Kasumi-1 (cell line): Measurements from ENCODE around the gene PLEKHG5.

ENCODE experiments used
- DNase-seq, 2 experiments: peaks; one replicate each; lab custom pipeline; 2025; lab: John Stamatoyannopoulos, UW

The PLEKHG5 gene

DNA sequence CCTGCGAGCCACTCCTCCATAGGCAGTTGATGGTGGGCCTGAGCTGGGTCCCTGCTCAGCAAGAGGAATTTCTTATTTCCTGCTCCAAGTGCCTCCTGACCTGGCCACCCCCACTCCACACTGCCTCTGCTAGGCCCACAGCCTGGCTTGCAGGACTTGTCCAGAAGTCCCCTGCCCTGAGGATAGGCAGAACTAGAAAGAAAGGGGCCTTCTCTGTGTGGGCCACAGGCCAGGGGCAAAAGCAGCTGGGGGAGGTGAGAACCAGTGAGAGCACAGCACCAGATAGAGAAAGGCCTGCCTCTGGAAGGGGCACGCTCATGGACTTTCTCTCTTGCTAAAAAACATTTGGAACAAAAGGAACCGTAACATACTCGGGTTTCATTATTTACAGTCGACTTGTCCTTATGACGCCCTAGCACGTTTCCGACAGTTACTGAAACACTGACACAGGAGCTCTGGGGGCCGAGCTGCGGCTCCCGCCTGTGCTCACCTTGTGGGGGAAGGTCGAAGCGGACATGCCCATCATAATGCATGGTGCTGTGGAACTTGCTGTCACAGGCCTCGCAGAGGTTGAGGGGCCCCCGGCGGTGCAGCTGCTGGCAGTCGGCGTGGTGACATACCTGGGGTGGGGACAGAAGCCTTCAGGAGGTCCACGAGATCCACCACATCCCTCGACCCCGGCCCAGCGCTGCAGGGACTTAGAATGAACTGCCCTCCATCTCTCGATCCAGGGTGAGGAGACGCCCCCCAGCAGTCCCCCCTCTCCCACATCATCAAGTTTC is 14.2 kb downstream of the PLEKHG5 start:
- DNase-seq = no peak

DNA sequence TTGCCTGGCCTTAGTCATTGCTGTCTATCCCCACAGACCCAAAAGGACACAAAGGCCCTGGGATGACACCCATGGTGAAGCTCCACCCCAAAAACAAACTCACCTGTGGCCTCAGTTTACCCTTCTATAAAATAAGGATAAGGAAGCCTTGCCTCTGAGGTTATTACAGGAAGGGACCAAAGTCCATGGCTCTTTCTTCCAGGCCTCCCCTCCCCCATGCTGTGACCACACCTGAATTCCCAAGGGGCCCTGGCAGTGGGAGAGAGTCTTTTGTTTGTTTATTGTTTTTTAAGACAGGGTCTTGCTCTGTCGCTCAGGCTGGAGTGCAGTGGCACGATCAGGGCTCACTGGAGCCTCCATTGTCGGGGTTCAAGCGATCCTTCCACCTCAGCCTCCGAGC is 15.0 kb downstream of the PLEKHG5 start:
- DNase-seq = no peak

DNA sequence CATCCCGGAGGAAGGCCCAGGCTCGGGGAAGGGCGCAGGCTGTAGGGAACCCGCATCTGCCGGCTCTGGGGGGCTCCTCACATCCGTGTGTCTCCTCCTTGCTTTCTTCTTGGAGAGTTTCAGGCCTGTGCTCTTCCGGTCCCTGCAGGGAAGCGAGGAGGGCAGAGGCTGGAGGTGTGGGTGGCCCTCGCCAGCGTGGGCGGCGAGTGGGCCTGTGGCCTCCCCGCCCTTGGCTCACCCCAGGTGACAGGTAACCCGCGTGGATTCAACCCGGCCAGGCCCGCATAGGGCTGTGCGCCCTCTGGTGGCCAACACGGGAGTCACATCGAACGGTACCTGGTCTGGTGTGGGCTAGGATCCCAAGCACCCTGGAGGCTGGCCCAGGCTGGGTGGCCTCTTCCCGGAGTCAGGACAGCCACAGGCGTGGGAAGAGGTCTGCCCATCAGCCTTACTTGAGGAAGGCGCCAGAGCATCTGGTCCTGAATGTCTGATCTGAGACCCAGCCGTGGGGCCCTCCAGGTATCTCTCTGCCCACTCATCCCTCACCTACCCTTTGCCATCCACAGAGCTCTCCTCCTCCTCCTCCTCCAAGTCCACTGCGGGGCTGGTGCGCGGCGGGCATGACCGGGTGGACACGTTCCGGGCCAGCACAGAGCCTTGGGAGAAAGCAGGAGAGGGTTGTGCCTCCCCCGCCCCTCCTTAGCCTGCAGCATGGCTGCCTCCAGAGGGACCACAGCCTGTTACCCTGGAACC is 15.9 kb downstream of the PLEKHG5 start:
- DNase-seq = peak; percentile 29 to 37

DNA sequence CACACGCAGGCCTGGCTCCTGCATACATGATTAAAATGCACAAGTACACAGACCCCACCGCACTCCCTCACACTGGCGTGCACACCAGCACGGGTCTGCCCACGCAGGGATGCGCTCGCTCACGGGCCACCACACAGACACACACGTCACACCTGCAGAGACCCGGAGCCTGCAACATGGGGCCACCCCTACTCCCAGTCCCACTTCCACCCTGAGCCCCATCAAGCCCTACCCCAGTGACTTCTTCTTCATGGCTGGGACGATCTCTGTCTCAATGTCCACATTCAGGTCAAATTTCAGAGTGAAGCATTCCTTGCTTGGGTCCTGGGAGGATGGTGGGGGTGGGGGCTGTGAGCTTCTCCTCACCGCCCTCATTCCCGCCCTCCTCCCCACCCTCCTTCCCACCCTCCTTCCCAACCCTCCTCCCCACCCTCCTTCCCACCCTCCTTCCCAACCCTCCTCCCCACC is 16.6 kb downstream of the PLEKHG5 start:
- no peak for DNase-seq

DNA sequence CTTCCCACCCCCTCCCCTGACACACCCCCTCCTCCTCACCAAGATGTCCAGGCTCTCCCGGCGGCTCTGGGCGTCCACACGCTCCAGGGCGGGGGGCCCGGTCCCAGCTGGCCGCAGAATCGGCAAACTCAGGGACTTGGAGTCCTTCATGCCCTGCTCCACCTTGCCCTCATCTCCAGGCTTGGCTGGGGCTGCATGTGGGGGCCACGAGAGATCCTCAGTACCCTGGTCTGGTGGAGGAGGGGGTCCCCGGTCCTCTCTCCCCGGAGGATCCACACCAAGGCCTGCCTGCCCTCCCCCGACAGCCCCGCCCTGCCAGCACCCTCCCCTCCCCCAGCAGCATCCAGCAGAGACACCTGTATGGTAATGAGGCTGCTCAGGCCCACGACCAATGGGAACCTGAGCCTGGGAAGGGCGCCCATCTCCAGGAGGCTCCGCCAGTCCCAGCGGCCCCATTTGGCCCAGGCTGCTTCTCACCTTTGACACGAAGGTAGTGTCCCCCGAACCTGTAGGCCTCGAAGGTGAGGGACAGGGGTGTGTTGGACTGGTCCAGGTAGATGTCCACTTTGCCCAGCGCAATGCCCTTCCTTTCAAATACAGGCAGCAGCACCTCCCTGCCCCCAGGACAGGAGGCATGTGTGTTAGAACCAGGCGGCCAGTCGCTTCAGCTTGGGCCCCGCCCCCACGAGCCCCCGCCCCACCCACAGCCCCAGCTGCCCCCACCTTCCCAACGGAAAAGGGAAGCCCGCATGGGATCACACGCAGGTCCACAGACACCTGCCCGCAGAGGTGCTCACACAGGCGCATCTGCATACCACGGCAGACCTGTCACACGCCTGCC is 17.3 kb downstream of the PLEKHG5 start:
- DNase-seq = no peak

DNA sequence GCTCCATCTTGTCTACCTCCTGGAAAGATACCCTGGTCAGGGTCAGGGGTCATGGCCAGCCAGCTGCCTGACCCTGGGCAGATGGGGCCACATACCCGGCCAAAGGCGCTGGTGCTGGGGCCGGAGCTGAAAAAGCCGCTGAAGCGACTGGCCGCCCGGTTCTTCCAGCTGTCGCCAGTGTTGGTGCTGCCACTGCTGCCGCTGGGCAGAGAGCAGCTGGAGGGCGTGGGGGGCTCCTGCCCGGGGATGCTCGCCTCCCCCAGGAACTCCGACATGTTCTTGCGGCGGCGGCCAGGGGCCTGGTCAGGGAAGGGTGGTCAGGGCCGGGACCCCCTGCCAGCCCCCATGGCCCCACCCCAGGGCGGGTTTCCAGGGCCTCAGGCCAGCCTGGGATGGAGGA is 18.3 kb downstream of the PLEKHG5 start:
- no peak for DNase-seq

DNA sequence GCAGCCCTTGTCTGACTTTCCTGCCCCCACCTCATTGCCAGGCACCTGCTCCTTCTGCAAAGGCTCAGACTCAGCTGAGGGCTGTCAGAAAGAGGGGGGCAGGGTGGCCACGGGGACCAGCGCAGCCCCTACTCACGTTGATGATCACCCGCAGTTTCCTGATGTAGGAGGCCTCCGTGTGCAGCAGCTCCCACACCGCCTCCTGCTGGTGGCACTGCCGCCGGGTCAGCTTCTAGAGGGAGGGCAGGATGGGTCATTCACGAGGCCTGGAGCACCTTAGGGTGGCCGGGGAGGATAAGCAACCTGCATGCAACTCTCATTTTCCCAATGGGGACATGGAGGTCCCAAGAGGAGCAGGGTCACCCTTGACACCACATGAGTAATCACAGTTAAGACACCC is 19.1 kb downstream of the PLEKHG5 start:
- DNase-seq = no peak

DNA sequence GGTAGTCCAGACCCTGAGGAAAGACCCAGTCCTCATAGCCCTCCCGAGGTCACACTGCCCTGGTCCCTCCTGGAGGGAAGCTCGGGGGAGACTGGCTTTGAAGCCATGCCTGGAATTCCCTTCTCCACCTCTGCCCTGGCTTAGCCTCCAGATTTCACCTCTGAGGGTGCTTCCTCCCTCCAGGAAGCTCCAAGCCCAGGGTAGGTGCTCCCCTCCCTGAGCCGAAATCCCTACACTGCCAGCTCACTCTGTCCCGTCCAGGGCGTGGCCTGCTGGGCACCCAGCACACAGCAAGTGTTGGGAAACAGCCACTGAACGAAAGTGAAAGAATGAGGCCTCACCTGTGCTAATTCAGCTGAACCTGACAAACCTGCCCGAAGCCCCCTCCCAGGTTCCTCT is 19.5 kb downstream of the PLEKHG5 start:
- no peak for DNase-seq

DNA sequence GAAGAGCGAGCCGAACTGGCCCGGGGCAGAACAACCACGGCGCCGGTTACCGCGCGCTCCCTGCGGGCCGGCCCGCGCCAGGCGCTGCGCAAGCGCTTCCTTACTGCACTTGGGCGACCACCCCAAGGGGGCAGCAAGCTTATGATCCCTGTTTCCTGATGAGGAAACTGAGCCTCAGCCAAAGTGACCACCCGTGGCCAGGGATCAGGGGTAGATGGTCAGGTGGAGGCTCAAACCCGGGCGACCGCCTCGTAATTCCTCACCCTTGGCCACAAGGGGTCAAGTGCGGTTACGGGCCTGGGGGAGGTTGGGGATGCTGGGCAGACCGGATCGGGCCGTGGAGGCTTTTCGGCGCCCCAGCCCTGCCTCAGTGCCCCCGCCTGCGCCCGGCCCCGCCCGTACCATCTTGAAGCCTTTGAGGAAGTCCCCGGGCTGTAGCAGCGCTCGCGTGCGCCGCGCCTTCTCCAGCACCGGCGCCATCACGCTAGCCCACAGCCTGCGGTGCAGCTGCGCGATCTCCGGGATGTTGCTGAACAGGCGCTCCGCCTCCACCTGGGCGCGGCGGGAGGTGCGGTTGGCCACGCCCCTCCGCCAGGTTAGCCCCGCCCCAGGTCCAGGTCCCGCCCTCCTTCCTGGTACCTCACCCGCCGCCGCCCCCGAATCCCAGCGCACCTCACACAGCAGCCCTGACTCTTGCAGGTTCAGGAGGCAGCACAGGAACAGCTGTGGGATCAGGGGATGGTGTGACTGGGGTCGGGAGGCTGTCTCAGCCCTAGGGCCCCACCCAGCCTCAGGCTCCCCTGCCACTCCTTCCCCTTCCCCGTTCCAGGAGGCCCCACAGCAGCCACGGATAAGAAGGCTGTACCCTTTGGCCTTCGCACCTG is 20.1 kb downstream of the PLEKHG5 start:
- DNase-seq = no peak

DNA sequence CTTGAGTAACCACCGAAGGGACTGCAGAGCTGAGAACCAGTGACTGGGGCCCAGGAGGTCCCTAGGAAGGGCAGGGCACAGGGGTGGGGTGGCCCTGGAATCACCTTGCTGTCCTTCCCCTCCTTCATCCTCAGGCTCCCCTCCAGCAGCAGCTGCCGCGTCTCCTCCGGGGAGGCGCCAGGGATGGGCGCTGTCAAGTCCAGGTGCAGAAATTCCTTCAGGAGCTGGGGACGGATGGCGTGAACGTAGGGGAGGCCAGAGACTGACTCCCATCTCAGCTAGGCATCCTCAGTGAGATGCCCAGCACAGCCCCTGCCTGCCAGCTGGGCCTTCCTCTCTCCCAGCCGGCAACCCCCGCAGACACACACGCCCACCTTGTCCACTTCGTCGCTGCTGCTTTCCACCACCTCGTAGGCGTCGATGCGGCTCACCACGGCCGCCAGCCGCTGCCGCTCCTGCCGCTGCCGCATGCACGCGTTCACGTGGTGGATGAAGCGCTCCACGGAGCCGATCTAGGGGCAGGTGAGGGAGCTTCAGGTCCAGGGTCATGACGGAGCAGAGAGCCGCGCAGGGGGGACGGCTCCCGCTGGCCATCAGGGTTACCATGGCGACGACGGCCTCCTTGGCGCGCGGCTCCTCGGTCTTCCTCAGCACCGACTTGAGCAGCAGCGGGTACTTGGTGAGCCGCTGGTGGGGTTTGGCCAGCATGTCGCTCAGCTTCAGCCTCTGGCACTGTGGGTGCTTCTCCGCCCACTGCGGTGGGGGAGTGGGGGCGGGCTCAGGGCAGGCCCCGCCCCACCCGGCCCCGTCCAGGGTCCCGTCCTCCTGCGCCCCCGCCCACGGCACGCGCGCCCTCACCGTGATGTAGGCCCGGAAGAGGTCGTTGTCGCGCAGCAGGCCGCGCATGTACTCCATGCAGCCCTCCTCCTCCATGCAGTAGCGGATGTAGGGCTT is 21.1 kb downstream of the PLEKHG5 start:
- no peak for DNase-seq

DNA sequence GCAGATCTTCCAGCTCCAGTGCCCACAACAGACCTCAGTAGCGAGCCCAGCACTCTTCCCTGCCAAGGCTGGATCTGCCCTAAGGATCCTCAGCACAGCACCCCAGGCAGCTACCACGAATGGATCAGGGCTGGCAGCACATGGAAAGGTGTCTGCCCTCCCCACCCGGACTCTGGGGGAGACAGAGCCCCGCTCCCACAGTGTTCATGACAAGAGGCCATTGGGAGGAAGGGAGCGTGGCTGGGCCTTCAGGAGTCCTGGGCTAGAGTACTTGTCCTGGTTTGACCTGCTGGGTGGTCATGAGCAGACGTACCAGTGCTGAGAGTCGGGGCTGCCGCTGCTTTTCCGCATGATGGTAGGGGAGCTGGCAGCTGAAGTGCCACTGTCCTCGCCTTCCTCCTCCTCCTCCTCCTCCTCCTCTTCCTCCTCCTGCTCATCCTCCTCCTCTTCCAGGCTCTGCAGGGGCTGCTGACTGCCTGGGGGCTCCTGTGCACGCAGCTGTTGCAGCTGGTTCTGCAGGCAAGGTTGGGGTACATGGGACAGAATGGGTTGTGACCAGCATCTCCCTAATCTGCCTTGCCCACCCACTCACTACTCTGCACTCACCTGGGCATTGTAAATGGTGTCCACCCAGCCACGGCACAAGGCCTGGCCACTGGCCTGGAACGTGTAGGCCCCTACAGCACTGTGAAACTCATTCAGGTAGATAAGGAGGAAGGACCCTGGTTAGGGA is 22.6 kb downstream of the PLEKHG5 start:
- no peak for DNase-seq

DNA sequence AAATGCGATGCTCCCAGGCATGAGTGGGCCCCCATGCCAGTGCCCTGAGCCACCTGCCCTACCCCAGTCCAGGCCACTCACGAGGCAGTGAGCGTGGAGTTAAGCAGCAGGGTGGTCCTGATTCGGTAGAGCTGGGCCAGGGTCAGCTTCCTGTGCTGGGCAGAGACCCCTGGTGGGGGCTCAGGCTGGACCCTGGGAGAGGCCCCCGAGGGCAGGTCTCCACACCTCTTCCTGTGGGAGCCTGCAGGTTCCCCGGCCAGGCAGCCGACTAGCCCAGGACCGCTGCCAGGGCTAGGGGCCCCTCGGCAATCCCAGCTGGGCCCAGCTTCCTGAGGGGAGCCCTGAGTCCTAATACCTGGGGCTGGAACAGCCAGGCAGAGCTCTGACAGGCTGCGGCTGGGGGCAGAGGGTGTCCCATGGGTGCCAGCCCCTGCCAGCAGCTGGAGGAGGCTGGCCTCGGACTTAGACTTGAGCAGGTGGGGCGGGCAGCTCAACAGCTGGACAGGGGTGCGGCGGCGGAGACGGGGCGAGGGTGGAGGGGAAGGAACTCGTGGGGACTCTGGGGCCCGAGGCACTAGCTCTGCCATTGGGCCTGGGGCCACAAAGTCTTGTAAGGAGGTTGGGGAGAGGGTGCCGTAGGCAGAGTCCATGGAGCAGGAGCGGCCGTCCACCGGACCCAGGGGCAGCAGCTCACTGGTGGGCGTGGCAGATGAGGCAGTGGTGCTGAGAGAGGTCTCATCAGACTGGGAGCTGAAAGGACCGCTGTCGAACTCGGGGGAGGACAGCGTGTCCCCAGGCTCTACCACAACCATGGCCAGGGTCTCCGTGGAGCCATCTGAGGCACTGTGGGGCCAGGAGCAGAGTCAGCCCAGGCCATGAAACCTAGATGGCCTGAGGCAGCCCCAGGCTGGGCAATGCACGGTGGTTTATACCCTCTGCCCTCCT is 23.5 kb downstream of the PLEKHG5 start:
- no peak for DNase-seq

DNA sequence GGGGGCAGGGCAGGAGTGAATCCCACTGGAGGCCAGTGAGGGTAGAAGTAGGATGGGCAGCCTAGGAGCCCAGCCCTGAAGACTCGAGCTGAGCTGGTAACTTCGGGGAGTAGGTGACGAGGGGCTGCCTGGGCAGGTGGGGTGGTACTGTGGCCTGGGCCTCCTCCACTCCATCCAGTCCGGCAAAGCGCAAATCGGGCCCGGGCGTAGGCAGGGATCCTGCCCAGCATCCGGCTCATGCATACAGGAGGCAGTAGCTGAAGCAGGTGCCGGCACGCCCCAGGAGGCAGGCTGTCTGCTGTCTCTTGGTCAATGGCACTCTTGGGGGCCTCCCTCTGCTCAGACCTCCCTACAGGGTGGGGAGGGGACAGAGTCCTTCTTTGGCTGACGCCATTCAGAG is 24.2 kb downstream of the PLEKHG5 start:
- DNase-seq = no peak

DNA sequence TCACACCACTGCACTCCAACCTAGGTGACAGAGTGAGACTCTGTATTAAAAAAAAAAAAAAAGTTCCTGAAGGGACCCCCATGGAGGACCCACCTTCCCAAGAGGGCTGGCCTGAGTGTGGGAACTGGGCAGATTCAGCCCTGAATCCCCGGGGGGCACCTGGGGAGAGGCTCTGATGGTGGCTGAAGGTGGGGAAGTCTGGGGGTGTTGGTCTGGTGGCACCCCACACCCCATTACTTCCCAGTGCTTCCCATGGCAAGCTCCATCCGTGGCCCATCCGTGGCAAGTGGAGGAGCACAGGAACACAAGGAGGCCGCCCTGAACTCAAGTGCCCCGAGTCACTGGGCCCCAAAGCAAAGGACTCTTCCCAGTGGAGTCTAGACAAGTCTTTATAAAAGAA is 24.7 kb downstream of the PLEKHG5 start:
- no peak for DNase-seq

DNA sequence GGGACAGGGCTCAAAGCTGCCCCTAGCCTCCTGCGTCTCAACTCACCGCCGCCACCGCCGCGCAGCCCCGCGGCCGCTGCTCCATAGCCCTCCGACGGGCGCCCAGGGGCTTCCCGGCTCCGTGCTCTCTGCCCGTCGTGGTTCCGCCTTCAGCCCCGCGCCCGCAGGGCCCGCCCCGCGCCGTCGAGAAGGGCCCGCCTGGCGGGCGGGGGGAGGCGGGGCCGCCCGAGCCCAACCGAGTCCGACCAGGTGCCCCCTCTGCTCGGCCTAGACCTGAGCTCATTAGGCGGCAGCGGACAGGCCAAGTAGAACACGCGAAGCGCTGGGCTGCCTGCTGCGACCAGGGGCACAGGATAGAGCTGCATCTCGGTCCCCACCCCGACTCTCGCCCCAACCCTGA is 25.4 kb downstream of the PLEKHG5 start, which contains the start of gene TNFRSF25:
TNFRSF25 (minus strand) TSS at position 151 of the 400 bp plus-strand sequence; CDS start at position 85, 66 bp downstream.
- no peak for DNase-seq

DNA sequence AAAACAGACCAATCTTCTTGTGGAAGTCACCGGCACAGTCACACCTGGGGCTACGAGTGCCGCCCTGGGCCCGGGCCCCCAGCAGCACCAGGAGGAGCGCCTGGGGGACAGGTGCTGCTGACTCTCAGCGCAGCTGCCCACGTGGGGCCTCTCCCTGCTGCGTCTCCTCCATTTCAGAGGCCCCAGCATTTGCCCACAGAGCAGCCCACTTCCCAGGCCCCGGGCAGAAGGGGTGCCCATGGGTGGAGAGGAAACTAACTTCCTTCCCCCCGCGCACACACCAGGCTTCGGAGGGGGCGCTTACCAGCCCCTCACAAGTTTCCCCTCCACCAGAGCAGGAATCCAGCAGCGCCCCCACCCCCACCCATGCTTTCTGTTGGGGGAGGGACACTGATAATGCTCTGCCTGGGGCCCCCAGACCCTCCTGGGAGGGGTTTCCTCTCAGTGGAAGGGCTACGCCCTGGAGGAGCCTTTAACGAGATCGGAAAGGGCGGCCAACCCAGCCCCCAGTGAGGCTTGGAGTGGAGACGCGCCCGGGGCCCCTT is 25.9 kb downstream of the PLEKHG5 start:
- no peak for DNase-seq

DNA sequence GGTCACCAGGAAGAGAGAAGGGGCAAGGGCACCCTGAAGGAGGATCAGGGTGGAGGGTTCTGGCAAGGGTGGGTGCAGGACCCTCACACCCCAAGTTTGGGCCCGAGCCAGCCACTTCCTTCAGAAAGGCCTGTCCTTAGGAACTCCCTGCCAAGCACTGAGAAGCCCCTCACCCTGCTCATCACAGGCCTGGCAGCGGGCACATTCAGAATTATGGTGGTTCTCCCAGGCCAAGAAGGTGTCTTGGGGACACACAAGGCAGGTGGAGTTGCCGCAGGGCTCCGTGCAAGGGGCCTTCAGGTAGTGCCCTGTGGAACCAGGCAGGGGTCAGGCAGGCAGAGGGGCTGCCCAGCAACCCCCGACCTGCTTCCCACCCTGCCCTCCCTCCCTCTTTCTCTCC is 26.6 kb downstream of the PLEKHG5 start:
- DNase-seq = no peak

DNA sequence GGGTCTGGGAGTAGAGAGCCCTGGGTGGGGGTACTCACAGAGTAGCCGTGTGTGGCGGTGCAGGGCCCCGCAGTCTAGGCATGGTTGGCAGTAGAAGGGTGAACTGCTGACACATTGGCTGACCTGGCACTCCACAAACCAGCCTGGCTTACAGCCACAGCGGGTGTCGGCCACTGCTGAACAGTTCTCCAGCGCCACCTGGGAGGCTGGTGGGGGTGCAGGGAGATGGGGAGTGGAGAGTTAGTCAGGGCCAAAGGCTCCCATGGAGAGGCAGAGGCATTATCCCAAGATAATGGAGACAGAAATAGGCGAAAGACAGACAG is 27.0 kb downstream of the PLEKHG5 start:
- no peak for DNase-seq
